NCI-H128 (cell line): ENCODE measurements around the gene GRPEL1.

Experiments
- DNase-seq: peaks from one replicate; lab custom pipeline; 2025; ENCODE audit not compliant: unreplicated experiment; lab: John Stamatoyannopoulos, UW

The GRPEL1 gene

GRCh38 chr4:7066493-7066892, 1.4 kb downstream of the GRPEL1 start:
- no peak for DNase-seq

- DNase-seq = no peak
These were observed 1.9 kb downstream of the GRPEL1 start for GRCh38 chr4:7066006-7066405.

GRCh38 chr4:7063362-7063761, 4.5 kb downstream of the GRPEL1 start:
- DNase-seq = no peak

DNA sequence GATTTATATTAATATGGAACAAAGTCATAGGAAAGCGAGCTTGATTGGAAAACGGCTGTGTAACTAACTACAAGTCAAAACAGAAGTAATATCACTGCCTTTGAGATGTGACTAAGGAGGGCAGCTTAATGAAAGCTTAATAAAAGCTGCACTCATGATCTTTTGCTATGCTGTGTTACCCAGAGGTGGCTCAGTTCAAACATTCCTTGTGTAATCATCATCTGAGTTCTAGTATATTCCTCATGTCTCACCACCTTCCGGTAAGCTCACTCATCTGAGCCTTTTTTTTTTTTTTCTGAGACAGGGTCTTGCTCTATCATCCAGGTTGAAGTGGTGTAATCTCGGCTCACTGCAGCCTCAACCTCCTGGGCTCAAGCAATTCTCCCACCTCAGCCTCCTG, 5.0 kb downstream of the GRPEL1 start:
- no peak for DNase-seq

- no peak for DNase-seq
These were observed 6.0 kb downstream of the GRPEL1 start for GRCh38 chr4:7061815-7062214.

DNA sequence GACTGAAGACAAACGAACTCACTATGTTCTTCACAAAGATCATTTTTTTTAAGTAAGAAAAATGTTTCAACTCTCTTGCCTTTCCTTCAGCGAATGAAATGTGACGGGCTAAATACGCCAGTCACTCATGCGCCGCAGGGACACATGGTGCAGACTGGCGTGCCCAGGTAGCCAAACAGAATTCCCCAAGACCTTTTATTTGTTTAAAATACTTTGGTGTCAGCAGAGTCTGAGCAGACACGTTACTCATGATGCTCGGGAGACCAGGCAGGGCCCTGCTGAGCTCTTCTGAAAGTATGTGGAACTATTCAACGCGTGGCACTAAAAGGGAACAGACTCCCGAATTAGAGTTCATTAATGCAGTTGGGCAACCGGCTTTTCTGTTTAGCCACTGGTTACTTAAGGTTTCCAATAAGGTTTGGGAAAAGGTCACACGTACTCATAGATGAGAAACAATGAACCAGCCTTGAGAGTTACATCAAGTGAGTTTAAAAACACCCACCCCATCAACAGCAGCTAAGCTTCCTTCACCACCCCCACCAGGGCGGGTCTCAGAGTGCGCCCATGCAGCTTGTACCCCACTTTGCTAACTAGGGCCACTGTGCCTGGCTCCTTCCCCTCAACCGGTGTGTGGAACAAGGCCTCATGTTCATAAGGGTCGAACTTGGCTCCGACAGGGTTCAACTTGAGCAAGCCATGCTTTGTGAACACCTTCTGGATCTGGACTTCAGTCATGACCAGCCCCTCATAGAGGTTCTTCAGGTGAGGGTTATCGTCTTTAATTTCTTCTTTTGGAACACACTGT, 7.3 kb downstream of the GRPEL1 start:
- DNase-seq = no peak

- DNase-seq = no peak
These were observed 8.2 kb downstream of the GRPEL1 start for GRCh38 chr4:7059662-7060061.

- no peak for DNase-seq
These were observed 9.1 kb downstream of the GRPEL1 start for GRCh38 chr4:7058792-7059191.

DNA sequence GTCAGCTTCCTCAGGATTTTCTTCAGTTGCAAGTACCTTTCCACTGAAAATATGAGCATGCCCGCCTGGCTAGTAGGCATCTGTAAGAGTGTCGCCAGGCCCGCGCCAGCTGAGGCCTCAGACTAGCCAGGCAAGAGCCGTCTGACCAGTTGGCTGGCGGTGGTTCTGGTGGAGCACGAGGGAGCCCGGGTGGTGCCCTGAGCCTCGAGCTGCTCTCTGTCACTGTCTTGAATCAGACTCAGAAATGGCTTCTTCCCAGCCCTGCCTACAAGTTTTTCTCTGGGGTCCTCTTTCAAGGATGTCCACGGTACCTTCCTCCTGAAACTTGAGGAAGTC, 11.9 kb downstream of the GRPEL1 start:
- DNase-seq = no peak

GRCh38 chr4:7055111-7055989, 12.5 kb downstream of the GRPEL1 start:
- no peak for DNase-seq

DNA sequence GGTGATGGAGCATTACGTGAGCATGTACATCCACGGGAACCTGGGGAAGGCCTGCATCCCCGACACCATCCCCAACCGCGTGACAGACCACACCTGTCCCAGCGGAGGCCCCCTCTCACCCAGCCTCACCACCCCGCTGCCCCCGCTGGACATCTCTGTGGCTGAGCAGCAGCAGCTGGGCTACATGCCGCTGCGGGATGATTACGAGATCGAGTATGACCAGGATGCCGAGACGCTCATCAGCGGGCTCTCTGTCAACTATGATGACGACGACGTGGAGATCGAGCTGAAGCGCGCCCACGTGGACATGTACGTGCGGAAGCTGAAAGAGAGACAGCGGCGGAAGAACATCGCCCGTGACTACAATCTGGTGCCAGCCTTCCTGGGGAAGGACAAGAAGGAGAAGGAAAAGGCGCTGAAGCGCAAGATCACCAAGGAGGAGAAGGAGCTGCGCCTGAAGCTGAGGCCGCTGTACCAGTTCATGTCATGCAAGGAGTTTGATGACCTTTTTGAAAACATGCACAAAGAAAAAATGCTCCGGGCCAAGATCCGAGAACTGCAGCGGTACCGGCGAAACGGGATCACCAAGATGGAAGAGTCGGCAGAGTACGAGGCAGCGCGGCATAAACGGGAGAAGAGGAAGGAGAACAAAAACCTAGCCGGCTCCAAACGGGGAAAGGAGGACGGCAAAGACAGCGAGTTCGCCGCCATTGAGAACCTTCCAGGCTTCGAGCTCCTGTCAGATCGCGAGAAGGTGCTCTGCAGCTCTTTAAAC, 13.6 kb downstream of the GRPEL1 start:
- DNase-seq = no peak

- no peak for DNase-seq
These were observed 14.7 kb downstream of the GRPEL1 start for GRCh38 chr4:7052923-7053715.

DNA sequence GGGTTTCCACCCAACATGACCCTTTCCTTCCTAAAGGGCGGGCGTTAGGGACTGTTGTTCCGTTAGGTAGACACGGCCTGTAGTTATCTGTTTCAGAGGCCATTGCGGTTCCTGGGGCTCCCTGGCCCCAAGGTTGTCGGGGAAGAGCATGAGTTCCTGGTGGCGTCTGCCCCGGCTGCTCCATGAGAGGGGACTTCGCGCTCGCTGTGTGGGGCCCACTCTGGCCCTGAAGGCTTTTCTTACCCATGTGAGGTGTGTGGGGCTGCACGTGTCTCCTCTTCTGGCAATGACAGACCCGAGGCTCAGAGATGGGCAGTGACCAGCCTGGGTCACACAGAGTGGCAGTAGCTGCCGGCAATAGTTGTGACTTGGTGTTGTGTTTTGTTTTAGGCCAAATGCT, 15.6 kb downstream of the GRPEL1 start:
- DNase-seq = no peak

GRCh38 chr4:7051905-7052304, 16.0 kb downstream of the GRPEL1 start:
- DNase-seq = no peak

- DNase-seq = no peak
These were observed 16.7 kb downstream of the GRPEL1 start for GRCh38 chr4:7051144-7051495.

DNA sequence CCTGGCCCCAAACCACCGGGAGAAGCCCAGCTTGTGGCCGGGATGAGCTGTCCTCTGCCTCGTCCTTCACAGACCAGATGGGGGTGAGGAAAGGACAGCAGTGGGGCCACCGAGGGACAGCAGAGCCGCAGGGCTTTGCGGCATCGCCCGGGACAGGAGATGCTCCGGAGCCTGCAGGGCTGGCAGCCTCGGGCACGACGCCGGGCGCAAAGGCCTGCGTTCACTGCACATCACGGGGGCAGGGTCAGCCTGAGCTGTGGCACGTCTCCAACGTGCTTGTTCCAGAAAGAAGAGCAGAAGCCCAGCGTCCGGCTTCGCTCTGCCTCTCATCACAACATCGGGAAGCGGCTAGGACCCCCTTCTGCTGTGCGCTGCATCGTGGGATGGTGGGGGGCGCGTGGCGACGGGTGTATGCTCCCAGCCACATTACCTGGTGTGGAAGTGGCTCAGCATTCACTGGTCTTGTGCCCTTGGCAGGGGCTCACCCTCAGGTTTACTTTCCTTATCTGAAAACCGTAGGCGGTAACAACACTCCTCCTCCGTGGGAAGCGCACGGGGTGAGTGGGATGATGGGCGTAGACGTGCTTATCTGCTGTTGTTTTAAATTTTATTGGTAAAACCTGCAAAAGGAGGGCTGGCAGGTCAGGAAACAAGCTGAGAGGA, 17.3 kb downstream of the GRPEL1 start:
- DNase-seq = no peak

DNA sequence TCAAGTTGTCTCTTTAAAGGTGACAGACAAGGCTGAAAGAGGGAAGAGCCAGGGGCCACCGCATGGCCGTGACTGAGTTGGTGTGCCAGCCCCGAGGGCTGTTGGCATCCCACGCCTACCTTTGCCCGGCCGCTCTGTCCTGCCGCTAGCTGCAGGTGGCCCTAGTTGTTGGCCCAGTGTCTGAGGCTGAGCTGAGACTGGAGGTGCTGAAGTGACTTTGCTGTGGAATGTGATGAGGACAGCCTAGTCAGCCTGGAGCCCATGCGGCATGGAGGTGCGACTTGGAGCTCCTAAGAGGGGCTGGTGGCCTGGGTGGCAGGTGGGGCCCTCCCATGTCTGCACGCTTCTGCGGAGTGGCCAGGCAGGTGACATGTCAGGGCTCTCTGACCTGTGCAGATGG, 18.1 kb downstream of the GRPEL1 start:
- DNase-seq = no peak

- DNase-seq = no peak
These were observed 18.6 kb downstream of the GRPEL1 start for GRCh38 chr4:7049295-7049694.

DNA sequence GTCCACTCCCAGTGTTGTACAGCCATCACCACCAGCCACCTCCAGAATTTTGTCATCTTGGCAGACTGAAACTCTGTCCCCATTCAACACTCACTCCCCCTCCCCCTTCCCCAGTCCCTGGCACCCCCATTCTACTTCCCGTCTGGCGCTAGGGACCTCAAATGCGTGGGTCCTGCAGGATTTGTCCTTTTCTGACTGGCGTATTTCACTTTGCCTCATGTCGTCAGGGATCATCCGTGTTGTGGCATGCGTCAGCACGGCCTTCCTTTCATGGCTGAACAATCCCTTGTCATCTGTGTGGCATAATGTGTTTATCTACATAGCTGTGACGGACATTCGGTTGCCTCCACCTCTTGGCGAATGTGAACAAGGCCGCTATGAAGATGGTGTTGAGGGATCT, 19.2 kb downstream of the GRPEL1 start:
- no peak for DNase-seq

- no peak for DNase-seq
These were observed 20.9 kb downstream of the GRPEL1 start for GRCh38 chr4:7046971-7047370.
